Gastrocnemius medialis (tissue), 4 donors: Measurements from ENCODE around the gene PRDM2.

Source experiments
- POLR2A ChIP-seq, 2 donors: fragments of 450-650 bp; IDR thresholded peaks; one replicate each; pipeline ENCODE4 v1.6.1; 2017; ENCODE audit warnings: antibody characterized with exemption in 2 of 2, mild to moderate bottlenecking in 2 of 2, moderate library complexity in 2 of 2
- TF ChIP-seq, protein P1 (sequence below), 5 experiments: fragments of 450-650 bp in 3 of 5; fragments of 200-600 bp in 2 of 5; sonication (generic) in 2 of 5; IDR thresholded peaks in 4 of 5; conservative IDR thresholded peaks in 1 of 5; 1 replicate in 4 of 5; 2 replicates in 1 of 5; pipeline ENCODE4 v1.5.1; 2016 to 2019; ENCODE audit warnings: antibody characterized with exemption in 5 of 5, mild to moderate bottlenecking in 3 of 5, moderate library complexity in 3 of 5

GRCh38 chr1:13771745-13772144 lies 71.8 kb downstream of the PRDM2 start:
- TF ChIP-seq, protein P1, sequence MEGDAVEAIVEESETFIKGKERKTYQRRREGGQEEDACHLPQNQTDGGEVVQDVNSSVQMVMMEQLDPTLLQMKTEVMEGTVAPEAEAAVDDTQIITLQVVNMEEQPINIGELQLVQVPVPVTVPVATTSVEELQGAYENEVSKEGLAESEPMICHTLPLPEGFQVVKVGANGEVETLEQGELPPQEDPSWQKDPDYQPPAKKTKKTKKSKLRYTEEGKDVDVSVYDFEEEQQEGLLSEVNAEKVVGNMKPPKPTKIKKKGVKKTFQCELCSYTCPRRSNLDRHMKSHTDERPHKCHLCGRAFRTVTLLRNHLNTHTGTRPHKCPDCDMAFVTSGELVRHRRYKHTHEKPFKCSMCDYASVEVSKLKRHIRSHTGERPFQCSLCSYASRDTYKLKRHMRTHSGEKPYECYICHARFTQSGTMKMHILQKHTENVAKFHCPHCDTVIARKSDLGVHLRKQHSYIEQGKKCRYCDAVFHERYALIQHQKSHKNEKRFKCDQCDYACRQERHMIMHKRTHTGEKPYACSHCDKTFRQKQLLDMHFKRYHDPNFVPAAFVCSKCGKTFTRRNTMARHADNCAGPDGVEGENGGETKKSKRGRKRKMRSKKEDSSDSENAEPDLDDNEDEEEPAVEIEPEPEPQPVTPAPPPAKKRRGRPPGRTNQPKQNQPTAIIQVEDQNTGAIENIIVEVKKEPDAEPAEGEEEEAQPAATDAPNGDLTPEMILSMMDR (IDR thresholded peaks at IDR 0.05 in 4 of 5, conservative IDR thresholded peaks at IDR 0.05 in 1 of 5): no peak
- TF ChIP-seq POLR2A (IDR thresholded peaks at IDR 0.05): no peak
